GM19239 (cell line): Measurements from ENCODE around the gene GPC3.

Experiments
- DNase-seq: peaks from one replicate; pipeline ENCODE4 v3.0.0; 2011; ENCODE audit warnings: low spot score; ENCODE audit not compliant: insufficient read length
- FAIRE-seq: peaks from 2 replicates; lab custom pipeline; 2011; peaks lifted over from hg19 to GRCh38; lab: Jason Lieb, UNC

GPC3 gene

GRCh38 chrX:133590703-133591505 is 394.5 kb downstream of the GPC3 start:
- FAIRE-seq = no peak
- no peak for DNase-seq

GRCh38 chrX:133588827-133589226 is 396.6 kb downstream of the GPC3 start:
- FAIRE-seq = no peak
- DNase-seq = no peak

GRCh38 chrX:133587818-133588217 is 397.6 kb downstream of the GPC3 start:
- DNase-seq (no peak), FAIRE-seq (no peak)

- DNase-seq (no peak), FAIRE-seq (no peak)
Measured at GRCh38 chrX:133587071-133587470, 398.3 kb downstream of the GPC3 start.

GRCh38 chrX:133586443-133586842 is 399.0 kb downstream of the GPC3 start:
- FAIRE-seq (no peak), DNase-seq (no peak)

- DNase-seq (no peak), FAIRE-seq (no peak)
Measured at GRCh38 chrX:133583825-133584224, 401.6 kb downstream of the GPC3 start.

- no peak for FAIRE-seq
- no peak for DNase-seq
Measured at GRCh38 chrX:133580625-133581024, 404.8 kb downstream of the GPC3 start.

GRCh38 chrX:133579631-133580030 is 405.8 kb downstream of the GPC3 start:
- no peak for FAIRE-seq
- no peak for DNase-seq

GRCh38 chrX:133576876-133577275 is 408.5 kb downstream of the GPC3 start:
- FAIRE-seq = no peak
- DNase-seq = no peak

- DNase-seq (no peak), FAIRE-seq (no peak)
Measured at GRCh38 chrX:133575501-133576136, 409.8 kb downstream of the GPC3 start.

GRCh38 chrX:133574716-133575115 is 410.7 kb downstream of the GPC3 start:
- no peak for DNase-seq
- FAIRE-seq = no peak

GRCh38 chrX:133570549-133570948 is 414.8 kb downstream of the GPC3 start:
- FAIRE-seq = no peak
- no peak for DNase-seq

- FAIRE-seq = no peak
- DNase-seq = no peak
Measured at GRCh38 chrX:133569217-133569616, 416.2 kb downstream of the GPC3 start.

- FAIRE-seq (no peak), DNase-seq (no peak)
Measured at GRCh38 chrX:133568109-133568508, 417.3 kb downstream of the GPC3 start.

GRCh38 chrX:133566876-133567275 is 418.5 kb downstream of the GPC3 start:
- FAIRE-seq (no peak), DNase-seq (no peak)

GRCh38 chrX:133563705-133564104 is 421.7 kb downstream of the GPC3 start:
- no peak for FAIRE-seq
- no peak for DNase-seq

GRCh38 chrX:133561251-133561650 is 424.1 kb downstream of the GPC3 start:
- FAIRE-seq = no peak
- DNase-seq = no peak

- FAIRE-seq = no peak
- no peak for DNase-seq
Measured at GRCh38 chrX:133559909-133560308, 425.5 kb downstream of the GPC3 start.

- FAIRE-seq = no peak
- DNase-seq = no peak
Measured at GRCh38 chrX:133555782-133556458, 429.5 kb downstream of the GPC3 start.

- FAIRE-seq (no peak), DNase-seq (no peak)
Measured at GRCh38 chrX:133550665-133551485, 434.5 kb downstream of the GPC3 start.
